CD4-positive, alpha-beta T cell treated with Interleukin-6 at 100 ng/mL for 8 hours (primary cell): ENCODE results near the gene SDK1.
"Not testable (repeated sequence)": the region's sequence is repeated elsewhere in the genome, so short reads cannot be mapped to it uniquely, and the experiment has no call there.

Source experiments
- DNase-seq: peaks from one replicate; pipeline ENCODE4 v3.0.0-alpha.2; 2020; ENCODE audit warnings: mixed read lengths, low spot score

Gene SDK1

GRCh38 chr7:3733541-3734140 is 432.6 kb downstream of the SDK1 start:
- no peak for DNase-seq

- no peak for DNase-seq
Measured at GRCh38 chr7:3738964-3739363, 437.9 kb downstream of the SDK1 start.

DNA sequence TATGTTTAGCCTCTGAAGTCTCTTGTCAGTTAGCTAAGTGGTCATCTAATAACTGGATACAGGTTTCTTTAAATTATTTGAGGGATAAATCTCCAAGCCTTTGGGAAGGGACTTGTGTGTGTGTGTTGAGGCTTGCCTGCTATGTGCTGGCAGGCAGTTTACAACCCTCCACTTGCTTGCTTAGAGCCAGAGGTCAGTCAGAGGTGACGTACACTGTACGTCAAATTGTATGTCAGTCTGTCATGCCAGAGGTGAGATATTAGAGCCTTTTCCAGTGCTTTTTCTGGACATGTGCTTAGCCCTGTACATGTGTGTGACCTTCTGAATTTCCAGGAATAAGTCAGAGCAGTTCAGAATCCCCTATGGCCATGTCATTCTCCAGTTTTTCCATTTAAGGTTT is 438.9 kb downstream of the SDK1 start:
- DNase-seq, result no peak

DNA sequence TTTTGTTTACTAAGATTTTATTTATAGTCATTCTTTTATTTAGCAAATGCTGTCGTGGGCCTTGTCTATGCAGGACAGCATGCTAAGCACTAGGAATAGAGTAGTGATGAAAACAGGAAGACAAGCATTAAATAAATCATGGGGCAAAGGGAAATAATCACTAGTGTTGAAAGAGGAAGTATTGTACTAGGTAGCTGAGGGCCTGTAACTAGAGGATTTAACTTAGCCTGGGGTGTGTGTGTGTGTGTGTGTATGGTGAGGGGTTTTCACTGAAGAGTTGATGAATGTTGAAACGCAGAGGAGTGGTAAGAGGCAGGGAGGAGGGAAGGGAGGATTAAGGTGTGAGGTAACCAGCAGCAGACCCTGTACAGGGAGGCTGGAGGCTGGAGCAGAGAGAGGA is 446.4 kb downstream of the SDK1 start:
- DNase-seq, result no peak

- DNase-seq, result no peak
Measured at GRCh38 chr7:3748389-3748788, 447.3 kb downstream of the SDK1 start.

DNA sequence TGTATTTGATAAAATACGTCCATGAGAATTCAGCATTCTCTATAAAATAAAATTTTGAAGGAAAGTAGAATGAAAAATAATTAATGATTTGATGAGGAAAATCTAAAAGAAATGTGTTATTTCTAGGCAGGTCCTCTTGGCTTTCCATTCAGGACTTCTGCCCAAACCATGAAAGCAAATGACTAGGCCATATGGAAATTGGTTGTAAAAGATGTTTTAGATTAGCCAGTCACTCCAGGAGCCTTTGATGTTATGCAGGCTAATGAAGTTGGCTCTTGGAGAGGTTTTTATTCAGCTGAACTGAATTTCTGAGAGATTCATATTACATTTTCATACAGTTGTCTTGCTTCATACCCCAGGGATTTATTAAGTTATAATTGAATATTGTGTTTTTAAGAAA is 452.8 kb downstream of the SDK1 start:
- no peak for DNase-seq

DNA sequence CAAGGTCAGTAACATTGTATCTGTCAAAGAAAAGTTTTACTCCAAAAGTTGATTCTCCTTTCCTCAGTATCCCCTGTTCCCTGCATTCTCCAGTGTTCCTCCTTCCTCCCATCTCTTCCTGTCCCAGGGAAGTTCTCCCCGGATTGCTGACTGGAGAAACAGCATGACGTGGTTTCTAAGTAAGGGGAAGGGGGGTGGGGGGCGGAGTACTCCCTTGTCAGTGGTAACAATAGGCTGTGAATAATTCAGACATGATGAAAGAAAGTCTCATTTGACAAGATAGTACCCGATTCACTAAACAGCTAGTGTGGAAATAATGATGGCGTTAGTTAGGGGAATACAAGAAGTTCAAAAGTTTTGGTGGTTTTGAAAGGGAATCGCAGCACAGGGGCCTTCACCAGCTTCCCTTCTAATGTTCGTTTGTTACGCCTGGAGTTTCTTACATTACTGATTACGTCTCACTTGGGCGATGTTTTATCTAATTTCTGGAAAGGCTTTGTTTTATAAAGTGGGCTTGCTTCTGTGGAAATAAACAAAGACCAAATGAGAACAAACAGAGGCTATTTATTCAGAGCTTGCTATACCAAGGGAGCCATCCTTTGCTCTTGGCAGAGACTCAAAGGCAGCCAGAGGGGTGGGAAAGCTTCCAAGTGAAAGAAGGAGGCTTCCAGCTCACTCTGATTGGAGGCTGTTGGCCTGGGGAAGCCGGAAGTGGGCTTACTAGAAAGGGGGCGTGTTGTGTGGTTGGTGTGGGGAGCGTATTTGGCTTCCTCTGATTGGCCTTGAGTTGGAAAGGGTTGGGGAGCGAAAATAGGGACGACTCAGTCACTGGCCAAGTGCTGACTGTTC is 453.7 kb downstream of the SDK1 start:
- no peak for DNase-seq

DNA sequence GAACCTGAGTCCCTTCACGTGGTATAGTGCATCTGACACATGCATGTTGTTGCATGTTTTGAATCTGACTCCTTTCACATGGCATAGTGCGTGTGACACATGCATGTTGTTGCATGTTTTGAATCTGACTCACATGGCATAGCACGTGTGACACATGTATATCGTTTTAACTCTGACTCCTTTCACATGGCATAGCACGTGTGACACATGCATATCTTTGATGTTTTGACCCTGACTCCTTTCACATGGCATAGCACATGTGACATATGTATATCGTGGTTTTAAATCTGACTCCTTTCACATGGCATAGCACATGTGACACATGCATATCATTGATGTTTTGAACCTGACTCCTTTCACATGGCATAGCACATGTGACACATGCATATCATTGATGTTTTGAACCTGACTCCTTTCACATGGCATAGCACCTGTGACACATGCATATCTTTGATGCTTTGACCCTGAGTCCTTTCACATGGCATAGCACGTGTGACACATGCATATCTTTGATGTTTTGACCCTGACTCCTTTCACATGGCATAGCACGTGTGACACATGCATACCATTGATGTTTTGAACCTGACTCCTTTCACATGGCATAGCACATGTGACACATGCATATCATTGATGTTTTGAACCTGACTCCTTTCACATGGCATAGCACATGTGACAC is 454.9 kb downstream of the SDK1 start:
- DNase-seq, result not testable (repeated sequence)

- no peak for DNase-seq
Measured at GRCh38 chr7:3757059-3757458, 456.0 kb downstream of the SDK1 start.

GRCh38 chr7:3760651-3761050 is 459.6 kb downstream of the SDK1 start:
- DNase-seq, result no peak

GRCh38 chr7:3762146-3762831 is 461.2 kb downstream of the SDK1 start:
- no peak for DNase-seq

GRCh38 chr7:3767917-3768777 is 467.1 kb downstream of the SDK1 start:
- DNase-seq, result no peak

- DNase-seq, result no peak
Measured at GRCh38 chr7:3771906-3772305, 470.9 kb downstream of the SDK1 start.

- no peak for DNase-seq
Measured at GRCh38 chr7:3778345-3778744, 477.3 kb downstream of the SDK1 start.

DNA sequence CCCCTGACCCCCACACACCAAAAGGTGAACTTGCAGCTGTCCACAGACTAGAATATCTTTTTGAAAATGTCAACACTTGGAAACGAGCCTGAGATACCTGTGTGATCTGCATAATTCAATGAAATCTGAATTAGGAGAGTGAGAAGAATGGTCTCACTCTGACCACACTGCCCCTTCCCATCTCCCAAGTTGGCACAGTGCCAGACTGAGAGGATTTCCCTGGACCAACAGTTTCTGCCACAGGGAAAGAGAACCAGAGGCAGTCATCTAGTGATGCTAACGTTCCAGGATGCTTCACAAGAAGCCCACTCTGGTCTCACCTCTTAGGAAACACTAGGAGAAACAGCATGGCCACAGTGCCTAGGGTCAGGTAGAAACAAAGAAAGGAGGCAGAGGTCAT is 479.0 kb downstream of the SDK1 start:
- no peak for DNase-seq

- DNase-seq, result no peak
Measured at GRCh38 chr7:3780525-3780924, 479.5 kb downstream of the SDK1 start.

- no peak for DNase-seq
Measured at GRCh38 chr7:3781607-3782006, 480.6 kb downstream of the SDK1 start.

- DNase-seq, result no peak
Measured at GRCh38 chr7:3787717-3788264, 486.7 kb downstream of the SDK1 start.

DNA sequence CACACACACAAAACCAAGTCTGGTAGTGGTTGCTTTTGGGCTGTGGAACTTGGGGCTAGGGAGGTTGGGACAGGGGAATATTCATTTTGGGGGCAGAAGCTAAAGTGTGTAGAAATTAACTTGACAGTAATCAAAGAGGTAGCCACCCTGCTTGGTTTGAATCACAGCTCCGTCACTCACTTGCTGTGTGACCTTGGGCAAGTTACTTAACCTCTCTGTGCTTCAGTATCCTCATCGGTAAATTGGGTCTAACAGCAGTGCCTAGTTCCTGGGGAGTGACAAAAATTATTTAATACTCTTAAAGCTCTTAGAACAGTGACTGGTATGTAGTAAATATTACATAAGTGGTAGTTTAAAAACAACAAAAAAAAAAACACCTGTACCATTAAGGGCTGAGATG is 489.8 kb downstream of the SDK1 start:
- no peak for DNase-seq

DNA sequence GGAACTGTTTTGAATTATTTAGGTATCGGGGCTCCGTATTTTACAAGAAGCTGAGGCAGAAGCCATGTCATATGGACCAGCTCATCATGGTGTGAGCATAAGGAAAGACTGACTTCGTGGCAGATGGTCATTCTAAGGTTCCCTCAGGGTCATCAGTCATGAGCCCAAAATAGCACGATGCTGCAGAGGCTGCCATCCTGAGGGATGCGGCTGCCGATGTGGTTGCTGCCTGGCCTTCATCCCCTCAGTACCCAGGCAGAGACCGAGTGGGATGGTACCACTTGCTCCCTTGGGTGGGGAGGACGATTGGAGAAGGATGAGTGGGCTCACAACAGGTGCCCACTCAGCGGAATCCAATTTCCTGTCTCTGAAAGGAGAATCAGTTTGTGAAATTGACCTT is 490.3 kb downstream of the SDK1 start:
- no peak for DNase-seq

GRCh38 chr7:3795141-3795540 is 494.1 kb downstream of the SDK1 start:
- DNase-seq, result no peak
